Bladder microvascular endothelial cell (primary cell): ENCODE data around the gene SPI1. TPM values are rescaled to one million over a fixed set of nuclear protein-coding genes. Genes with fewer than 3 reads are reported as not detected.

ENCODE experiments used
- total RNA-seq: library from RNA; depleted of rRNA; stranded (reverse); fragments of >200 nt; gene quantifications from 2 replicates; pipeline ENCODE4 v1.2.3, GENCODE V29; 2014

Gene SPI1
- total RNA-seq: not detected in 2 replicates

GRCh38 chr11:47378010-47378835, at the start of gene SPI1:
SPI1 (minus strand) TSS chr11:47378547; CDS start chr11:47378353, 194 bp downstream.

GRCh38 chr11:47426062-47426956, 48.0 kb upstream of the SPI1 start, which contains the start of gene PSMC3:
PSMC3 (minus strand) TSS chr11:47426439; CDS start chr11:47426279, 160 bp downstream.

GRCh38 chr11:47407746-47408590, 29.6 kb upstream of the SPI1 start, which contains the start of gene SLC39A13:
SLC39A13 (plus strand) TSS chr11:47408590; CDS start chr11:47410095, 1,505 bp downstream.

GRCh38 chr11:47352556-47352955, 25.8 kb downstream of the SPI1 start, which contains the start of gene MYBPC3:
MYBPC3 (minus strand) TSS chr11:47352702; CDS start chr11:47352647, 55 bp downstream.

Other genes with a start within 250 kb of the SPI1 start
- 64.8 and 101 TPM in 2 replicates for gene ARFGAP2, start 201.7 kb downstream of the SPI1 start, total RNA-seq
- 6.8 and 22.1 TPM in 2 replicates for gene PACSIN3, start 192.1 kb downstream of the SPI1 start, total RNA-seq
- gene DDB2, start 163.6 kb downstream of the SPI1 start, total RNA-seq: 75.9 TPM in 2 replicates
- 16.4 and 29.9 TPM in 2 replicates for gene ACP2, start 129.7 kb downstream of the SPI1 start, total RNA-seq
- gene NR1H3, start 120.6 kb downstream of the SPI1 start, total RNA-seq: 10.0 and 13.1 TPM in 2 replicates
- gene MADD, start 108.4 kb downstream of the SPI1 start, total RNA-seq: 15.5 and 30.0 TPM in 2 replicates
- not detected in 2 replicates for gene MYBPC3, start 25.8 kb downstream of the SPI1 start, total RNA-seq
- 41.8 and 63.9 TPM in 2 replicates for gene SLC39A13, start 30.0 kb upstream of the SPI1 start, total RNA-seq
- gene PSMC3, start 47.9 kb upstream of the SPI1 start, total RNA-seq: 210 and 222 TPM in 2 replicates
- 0.25 and 0.32 TPM in 2 replicates for gene RAPSN, start 70.6 kb upstream of the SPI1 start, total RNA-seq
- 49.2 and 119 TPM in 2 replicates for gene CELF1, start 174.6 kb upstream of the SPI1 start, total RNA-seq
- gene PTPMT1, start 187.1 kb upstream of the SPI1 start, total RNA-seq: 53.9 and 71.5 TPM in 2 replicates
- gene KBTBD4, start 200.4 kb upstream of the SPI1 start, total RNA-seq: 18.6 and 30.9 TPM in 2 replicates
- gene NDUFS3, start 200.5 kb upstream of the SPI1 start, total RNA-seq: 51.6 and 58.1 TPM in 2 replicates
- not detected in 2 replicates for gene FAM180B, start 208.1 kb upstream of the SPI1 start, total RNA-seq
- 0.13 and 0.16 TPM in 2 replicates for gene C1QTNF4, start 215.9 kb upstream of the SPI1 start, total RNA-seq